A673 (cell line): ENCODE measurements around the gene TBX22. TPM values are rescaled to one million over a fixed set of nuclear protein-coding genes. Genes with fewer than 3 reads are reported as not detected.
"Not testable (repeated sequence)": the region's sequence is repeated elsewhere in the genome, so short reads cannot be mapped to it uniquely, and the experiment has no call there.

Experiments used
- BruUV-seq: library from RNA; stranded (reverse); fragments of 400-500 nt; replicated peaks from 2 replicates; lab custom pipeline; 2021; lab: Mats Ljungman, UMichigan
- CTCF ChIA-PET: fragments of 300-600 bp; sonication (Branson Sonifier 250); formaldehyde crosslinking; loops from one replicate; lab custom pipeline; 2022; ENCODE audit warnings: antibody characterized with exemption; lab: Charles Lee
- POLR2A ChIA-PET: fragments of 300-600 bp; sonication (Branson Sonifier 250); formaldehyde crosslinking; loops from one replicate; lab custom pipeline; 2022; ENCODE audit warnings: antibody characterized with exemption; ENCODE audit not compliant: low non-redundant PET; lab: Charles Lee
- DNase-seq: peaks from one replicate; pipeline ENCODE4 v3.0.0-alpha.2; 2015; ENCODE audit warnings: low spot score
- H3K27ac ChIP-seq: fragments of 200-600 bp; sonication (generic); 2 replicates; pipeline ENCODE4 v1.5.1; 2016; ENCODE audit warnings: mixed run types, low read depth, mild to moderate bottlenecking, mixed read lengths, antibody characterized with exemption, low read length; ENCODE audit not compliant: poor library complexity, severe bottlenecking
- H3K27me3 ChIP-seq: fragments of 200-600 bp; sonication (generic); replicated peaks from 2 replicates; pipeline ENCODE4 v1.6.1; 2017; ENCODE audit warnings: mixed run types, low read depth, mild to moderate bottlenecking, mixed read lengths, antibody characterized with exemption, low read length; ENCODE audit not compliant: insufficient read depth, poor library complexity
- H3K36me3 ChIP-seq: fragments of 200-600 bp; sonication (generic); 2 replicates; pipeline ENCODE4 v1.6.1; 2016; ENCODE audit warnings: mixed run types, mild to moderate bottlenecking, mixed read lengths, antibody characterized with exemption, low read length; ENCODE audit not compliant: insufficient read depth, poor library complexity, severe bottlenecking
- H3K4me1 ChIP-seq: fragments of 200-600 bp; sonication (generic); 2 replicates; pipeline ENCODE4 v1.6.1; 2017; ENCODE audit warnings: mixed run types, mild to moderate bottlenecking, mixed read lengths, antibody characterized with exemption, low read length; ENCODE audit not compliant: insufficient read depth, poor library complexity, severe bottlenecking
- H3K4me3 ChIP-seq: fragments of 200-600 bp; sonication (generic); 2 replicates; pipeline ENCODE4 v1.5.1; 2016; ENCODE audit warnings: low read depth, mixed run types, mild to moderate bottlenecking, mixed read lengths, low read length; ENCODE audit not compliant: poor library complexity, severe bottlenecking
- H3K9me3 ChIP-seq: fragments of 200-600 bp; sonication (generic); 2 replicates; pipeline ENCODE4 v1.6.1; 2016; ENCODE audit warnings: mixed run types, low read depth, mild to moderate bottlenecking, mixed read lengths, antibody characterized with exemption, low read length; ENCODE audit not compliant: poor library complexity, severe bottlenecking
- EZH2 ChIP-seq: fragments of 200-600 bp; sonication (generic); IDR thresholded peaks from 2 replicates; pipeline ENCODE4 v1.6.1; 2017; ENCODE audit warnings: borderline replicate concordance, low read depth, mild to moderate bottlenecking, mixed read lengths, antibody characterized with exemption, low read length; ENCODE audit not compliant: poor library complexity, severe bottlenecking
- intact Hi-C: fragments of 100-400 bp; cut with micrococcal nuclease; formaldehyde crosslinking; loops from one replicate; pipeline ENCODE4 v1.10.0; 2022; ENCODE audit not compliant: unreplicated experiment
- total RNA-seq: library from RNA; stranded (reverse); gene quantifications from 2 replicates; pipeline ENCODE4 v1.2.3, GENCODE V29; 2021
- TF ChIP-seq, protein P1 (sequence below): fragments of 300-800, 200-600 bp; sonication (generic); conservative IDR thresholded peaks from 2 replicates; pipeline ENCODE4 v1.5.1; 2017; ENCODE audit warnings: low read depth, mild to moderate bottlenecking, antibody characterized with exemption, low read length, moderate library complexity, mixed read lengths

The TBX22 gene
- total RNA-seq, 1 experiment from 2014 or later: not detected

- no peak for DNase-seq
- BruUV-seq: no TSS peak
- intact Hi-C loops: no loop called here
Observed at GRCh38 chrX:80022363-80023031, 7.9 kb downstream of the TBX22 start.

DNA sequence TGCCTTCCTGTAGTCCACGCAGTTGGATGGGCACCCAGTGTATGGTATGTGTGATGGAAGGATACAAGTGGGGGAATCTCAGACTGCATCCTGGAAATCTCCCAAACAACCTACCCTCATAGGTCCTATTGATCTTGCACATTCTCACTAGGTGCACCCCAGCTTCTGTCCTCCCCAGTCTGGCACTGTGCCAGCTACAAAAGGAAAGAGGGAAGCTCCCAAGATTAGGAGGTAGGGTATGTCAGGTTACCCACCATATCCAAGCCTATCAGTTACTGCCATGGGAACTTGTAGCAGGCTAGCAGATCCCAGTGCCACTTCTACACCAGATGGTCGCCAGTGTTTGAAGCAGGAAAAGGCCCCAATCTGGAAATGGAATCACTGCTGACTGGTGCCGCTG lies 11.6 kb downstream of the TBX22 start:
- POLR2A ChIA-PET: no interaction called here
- no TSS peak for BruUV-seq
- DNase-seq: no peak
- CTCF ChIA-PET: no interaction called here
- Histone ChIP-seq H3K4me3 (no peak overlapping the region), H3K36me3 (no peaks in the 10 kb centered on the region), H3K27ac (no peak overlapping the region), H3K27me3 (peaks cover 18% of the 10 kb centered on the region), H3K4me1 (no peaks in the 10 kb centered on the region), H3K9me3 (no peaks in the 10 kb centered on the region)
- intact Hi-C loops: no loop called here
- TF ChIP-seq, protein P1, sequence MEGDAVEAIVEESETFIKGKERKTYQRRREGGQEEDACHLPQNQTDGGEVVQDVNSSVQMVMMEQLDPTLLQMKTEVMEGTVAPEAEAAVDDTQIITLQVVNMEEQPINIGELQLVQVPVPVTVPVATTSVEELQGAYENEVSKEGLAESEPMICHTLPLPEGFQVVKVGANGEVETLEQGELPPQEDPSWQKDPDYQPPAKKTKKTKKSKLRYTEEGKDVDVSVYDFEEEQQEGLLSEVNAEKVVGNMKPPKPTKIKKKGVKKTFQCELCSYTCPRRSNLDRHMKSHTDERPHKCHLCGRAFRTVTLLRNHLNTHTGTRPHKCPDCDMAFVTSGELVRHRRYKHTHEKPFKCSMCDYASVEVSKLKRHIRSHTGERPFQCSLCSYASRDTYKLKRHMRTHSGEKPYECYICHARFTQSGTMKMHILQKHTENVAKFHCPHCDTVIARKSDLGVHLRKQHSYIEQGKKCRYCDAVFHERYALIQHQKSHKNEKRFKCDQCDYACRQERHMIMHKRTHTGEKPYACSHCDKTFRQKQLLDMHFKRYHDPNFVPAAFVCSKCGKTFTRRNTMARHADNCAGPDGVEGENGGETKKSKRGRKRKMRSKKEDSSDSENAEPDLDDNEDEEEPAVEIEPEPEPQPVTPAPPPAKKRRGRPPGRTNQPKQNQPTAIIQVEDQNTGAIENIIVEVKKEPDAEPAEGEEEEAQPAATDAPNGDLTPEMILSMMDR: no peak
- no peak for TF ChIP-seq EZH2

More at GRCh38 chrX:80022363-80023031, 7.9 kb downstream of the TBX22 start:
- no peak overlapping the region for H3K4me3 ChIP-seq
- no peaks in the 10 kb centered on the region for H3K4me1 ChIP-seq
- no peak overlapping the region for H3K27ac ChIP-seq
- POLR2A ChIA-PET: interaction anchor here (0.5 kb wide), 1 partner anchor 9 kb away, joined by 6 read pairs; no protein-coding TSS in a partner anchor
- no peaks in the 10 kb centered on the region for H3K36me3 ChIP-seq
- TF ChIP-seq, protein P1: no peak
- peak; percentile 53 for TF ChIP-seq EZH2
- CTCF ChIA-PET: no interaction called here
- no peaks in the 10 kb centered on the region for H3K9me3 ChIP-seq
- H3K27me3 ChIP-seq: peaks cover 18% of the 10 kb centered on the region

DNA sequence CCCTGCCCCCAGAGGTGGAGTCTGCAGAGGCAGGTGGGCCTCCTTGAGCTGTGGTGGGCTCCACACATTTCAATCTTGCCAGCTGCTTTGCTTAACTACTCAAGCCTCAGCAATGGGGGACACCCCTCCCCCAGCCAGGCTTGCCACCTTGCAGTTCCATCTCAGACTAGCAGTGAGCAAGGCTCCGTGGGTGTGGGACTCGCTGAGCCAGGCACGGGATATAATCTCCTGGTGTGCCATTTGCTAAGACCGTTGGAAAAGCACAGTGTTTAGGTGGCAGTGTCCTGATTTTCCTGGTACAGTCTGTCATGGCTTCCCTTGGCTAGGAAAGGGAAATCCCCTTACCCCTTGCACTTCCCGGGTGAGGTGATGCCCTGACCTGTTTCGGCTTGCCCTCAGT lies 51.6 kb downstream of the TBX22 start:
- DNase-seq, POLR2A ChIA-PET, H3K27me3 ChIP-seq, intact Hi-C loops, H3K36me3 ChIP-seq, H3K27ac ChIP-seq, BruUV-seq, H3K4me3 ChIP-seq, CTCF ChIA-PET, H3K4me1 ChIP-seq: not testable (repeated sequence)
- peaks cover 26% of the 10 kb centered on the region for H3K9me3 ChIP-seq

- H3K4me1 ChIP-seq, CTCF ChIA-PET, H3K27me3 ChIP-seq, H3K36me3 ChIP-seq, H3K27ac ChIP-seq, POLR2A ChIA-PET, H3K4me3 ChIP-seq, DNase-seq, BruUV-seq, intact Hi-C loops: not testable (repeated sequence)
- H3K9me3 ChIP-seq: peaks cover 14% of the 10 kb centered on the region
Observed at GRCh38 chrX:80075625-80076024, 61.1 kb downstream of the TBX22 start.
